Activated CD8-positive, alpha-beta memory T cell treated with anti-CD3 and anti-CD28 coated beads for 36 hours (primary cell): ENCODE results near the gene NOSIP. TPM values are rescaled to one million over a fixed set of nuclear protein-coding genes. Genes with fewer than 3 reads are reported as not detected.

Source experiments
- CTCF ChIA-PET: fragments of 350-600 bp; sonication (Branson Sonifier 250); formaldehyde crosslinking; loops from one replicate; lab custom pipeline; 2021; ENCODE audit warnings: antibody characterized with exemption; lab: Charles Lee
- POLR2A ChIA-PET: fragments of 350-600 bp; sonication (Branson Sonifier 250); formaldehyde crosslinking; loops from one replicate; lab custom pipeline; 2021; ENCODE audit warnings: antibody characterized with exemption; lab: Charles Lee
- total RNA-seq, 2 experiments: library from RNA; stranded (reverse); gene quantifications; one replicate each; pipeline ENCODE4 v1.2.3, GENCODE V29; 2021

Gene NOSIP
- total RNA-seq, 2 experiments from 2014 or later, result 59.7 to 60.2 TPM

DNA sequence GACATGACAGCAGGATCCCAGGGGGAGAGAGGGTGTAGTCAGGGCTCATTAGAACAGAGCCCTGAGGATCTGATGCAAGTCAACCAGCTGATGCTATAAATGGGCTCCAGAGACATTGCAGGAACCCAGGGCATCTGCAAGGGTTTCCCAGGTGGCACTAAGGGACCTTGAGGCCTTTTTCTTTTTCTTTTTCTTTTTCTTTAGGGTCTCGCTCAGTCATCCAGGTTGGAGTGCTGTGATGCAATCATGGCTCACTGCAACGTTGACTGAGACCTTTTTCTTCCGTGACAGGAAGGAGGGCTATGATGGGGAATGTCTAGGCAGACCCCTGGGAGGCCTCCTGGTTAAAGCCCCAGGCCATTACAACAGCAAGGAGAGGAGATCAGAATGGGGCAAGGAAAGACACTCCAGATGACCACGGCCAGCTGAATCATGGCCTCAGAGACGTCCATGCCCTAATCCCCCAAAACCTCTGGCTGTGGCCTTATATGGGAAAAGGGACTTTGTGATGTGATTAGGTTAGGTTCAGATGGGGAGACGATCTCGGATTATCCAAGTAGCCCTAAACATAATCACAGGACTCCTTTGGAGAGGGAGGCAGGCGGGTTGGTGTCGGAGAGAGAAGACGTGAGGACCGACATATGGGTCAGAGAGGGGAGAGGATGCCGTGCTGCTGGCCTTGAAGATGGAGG, 72.4 kb downstream of the NOSIP start:
- ChIA-PET POLR2A (interaction anchor here (0.6 kb wide), 1 partner anchor 20 kb away, joined by 10 read pairs; the partner anchor contains the start of gene RCN3), CTCF (interaction anchor here (0.7 to 8.4 kb wide), 7 partner anchors 9 to 59 kb away, joined by 3 to 66 read pairs (median 4); no protein-coding TSS in a partner anchor)

DNA sequence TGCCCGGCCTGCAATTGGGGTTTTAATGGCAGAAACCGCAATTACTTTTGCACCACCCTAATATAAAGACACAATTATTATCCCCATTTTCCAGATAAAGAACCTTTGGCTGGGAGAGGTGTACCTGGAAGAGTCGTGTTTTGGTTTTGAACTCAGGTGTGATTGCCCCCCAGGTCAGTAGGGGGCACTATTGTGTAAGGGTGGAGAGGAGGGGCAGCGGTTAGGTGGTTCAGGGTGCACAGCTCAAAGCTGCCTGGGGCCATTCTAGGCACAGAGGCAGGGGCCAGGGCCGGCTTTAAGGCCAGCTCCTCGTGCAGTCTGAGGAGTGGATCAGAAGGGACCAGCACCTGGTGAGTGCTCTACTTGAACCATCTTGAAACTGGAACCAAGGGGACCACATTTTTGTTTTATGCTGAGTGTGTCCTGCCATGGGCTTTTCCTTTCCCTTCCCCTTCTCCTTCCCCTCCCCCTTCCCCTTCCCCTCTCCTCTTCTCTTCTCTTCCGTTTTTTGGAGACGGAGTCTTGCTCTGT, 73.7 kb downstream of the NOSIP start:
- CTCF ChIA-PET, result interaction anchor here (0.6 to 8.4 kb wide), 16 partner anchors 9 to 538 kb away, joined by 3 to 66 read pairs (median 4); partner anchors contain the start of genes NOSIP, PRRG2, RCN3 and RRAS
- POLR2A ChIA-PET, result interaction anchor here (0.5 kb wide), 1 partner anchor 24 kb away, joined by 3 read pairs; no protein-coding TSS in a partner anchor

Other genes with a start within 250 kb of the NOSIP start
- 100 to 1,000 TPM; 101 to 102 TPM for gene CD37, start 245.2 kb downstream of the NOSIP start, total RNA-seq
- gene TEAD2, start 218.1 kb downstream of the NOSIP start, total RNA-seq, result not detected
- not detected for gene DKKL1, start 216.7 kb downstream of the NOSIP start, total RNA-seq
- gene KASH5, start 192.3 kb downstream of the NOSIP start, total RNA-seq, result under 1 TPM; 0.15 to 0.19 TPM
- gene PTH2, start 157.1 kb downstream of the NOSIP start, total RNA-seq, result not detected
- gene GFY, start 155.2 kb downstream of the NOSIP start, total RNA-seq, result not detected
- gene SLC17A7, start 139.0 kb downstream of the NOSIP start, total RNA-seq, result not detected
- 100 to 1,000 TPM; 152 to 154 TPM for gene PIH1D1, start 128.7 kb downstream of the NOSIP start, total RNA-seq
- gene ALDH16A1, start 127.3 kb downstream of the NOSIP start, total RNA-seq, result 10 to 100 TPM; 38.4 to 38.5 TPM
- gene FLT3LG, start 106.3 kb downstream of the NOSIP start, total RNA-seq, result 10 to 100 TPM; 52.2 to 55.1 TPM
- 1,000 to 10,000 TPM; 3,587 to 3,700 TPM for gene RPL13A, start 92.9 kb downstream of the NOSIP start, total RNA-seq
- 1,000 to 10,000 TPM; 2,789 to 2,826 TPM for gene RPS11, start 84.1 kb downstream of the NOSIP start, total RNA-seq
- gene FCGRT, start 67.9 kb downstream of the NOSIP start, total RNA-seq, result 10 to 100 TPM; 10.3 to 12.4 TPM
- 1 to 10 TPM; 2.6 to 2.8 TPM for gene RCN3, start 52.6 kb downstream of the NOSIP start, total RNA-seq
- 1 to 10 TPM; 1.1 to 1.4 TPM for gene PRRG2, start 760 bp upstream of the NOSIP start, total RNA-seq
- gene PRR12, start 10.6 kb upstream of the NOSIP start, total RNA-seq, result 10 to 100 TPM; 22.0 to 22.3 TPM
- gene RRAS, start 59.6 kb upstream of the NOSIP start, total RNA-seq, result 1 to 10 TPM; 5.0 to 5.4 TPM
- 10 to 100 TPM; 71.7 to 76.5 TPM for gene SCAF1, start 61.7 kb upstream of the NOSIP start, total RNA-seq
- 100 to 1,000 TPM; 120 to 122 TPM for gene IRF3, start 85.3 kb upstream of the NOSIP start, total RNA-seq
- 10 to 100 TPM; 72.3 to 73.6 TPM for gene BCL2L12, start 85.4 kb upstream of the NOSIP start, total RNA-seq
- 100 to 1,000 TPM; 538 to 559 TPM for gene PRMT1, start 96.7 kb upstream of the NOSIP start, total RNA-seq
- 1 to 10 TPM; 7.3 TPM for gene ADM5, start 109.0 kb upstream of the NOSIP start, total RNA-seq
- gene CPT1C, start 110.6 kb upstream of the NOSIP start, total RNA-seq, result under 1 TPM; 0.32 to 0.61 TPM
- under 1 TPM; 0.34 to 0.70 TPM for gene TSKS, start 182.8 kb upstream of the NOSIP start, total RNA-seq
- gene AP2A1, start 186.4 kb upstream of the NOSIP start, total RNA-seq, result 10 to 100 TPM; 90.3 to 91.8 TPM
- 10 to 100 TPM; 32.6 to 33.4 TPM for gene FUZ, start 232.7 kb upstream of the NOSIP start, total RNA-seq
- gene MED25, start 237.7 kb upstream of the NOSIP start, total RNA-seq, result 10 to 100 TPM; 44.8 to 48.2 TPM